Measurements from ENCODE around the gene RHBDF2.

DNA sequence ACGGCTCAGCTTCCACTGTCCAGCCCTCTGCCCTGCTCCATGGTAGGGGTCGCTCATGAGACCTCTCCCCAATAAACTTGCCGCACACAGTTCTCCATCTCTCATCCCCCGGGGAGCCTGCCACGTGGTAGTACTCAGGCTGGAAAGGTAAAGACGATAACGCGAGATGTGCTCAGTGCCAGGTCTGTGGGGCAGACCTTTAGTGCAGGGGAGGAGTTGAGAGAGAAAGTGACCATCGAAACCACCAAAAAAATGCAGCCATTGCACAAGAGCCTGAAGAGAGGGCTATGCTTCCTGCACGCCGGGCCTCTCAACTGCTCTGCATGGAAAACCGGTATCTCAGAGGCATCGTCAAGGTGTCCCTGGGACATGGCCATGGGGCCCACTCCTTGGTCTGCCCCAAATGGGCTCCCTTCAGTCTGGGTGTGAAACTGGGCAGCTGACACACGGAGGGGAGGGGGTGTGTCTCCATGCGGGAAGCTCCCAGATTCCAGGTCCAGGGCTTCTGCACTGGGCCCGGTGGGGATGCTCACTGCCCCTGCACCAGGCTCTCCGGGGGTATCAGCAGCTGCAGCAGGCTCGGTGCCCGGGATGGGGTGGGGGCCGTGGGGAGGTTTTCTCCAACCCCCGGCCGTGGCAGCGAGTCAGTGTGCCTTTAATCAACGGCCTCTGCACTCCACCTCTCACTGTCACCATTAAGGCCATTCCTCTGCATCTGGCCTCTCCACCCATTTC lies 38.5 kb downstream of the RHBDF2 start:
- no peak for TF ChIP-seq EZH2 (IDR thresholded peaks at IDR 0.05; ENCODE audit: borderline replicate concordance)
- TF ChIP-seq, protein P1, sequence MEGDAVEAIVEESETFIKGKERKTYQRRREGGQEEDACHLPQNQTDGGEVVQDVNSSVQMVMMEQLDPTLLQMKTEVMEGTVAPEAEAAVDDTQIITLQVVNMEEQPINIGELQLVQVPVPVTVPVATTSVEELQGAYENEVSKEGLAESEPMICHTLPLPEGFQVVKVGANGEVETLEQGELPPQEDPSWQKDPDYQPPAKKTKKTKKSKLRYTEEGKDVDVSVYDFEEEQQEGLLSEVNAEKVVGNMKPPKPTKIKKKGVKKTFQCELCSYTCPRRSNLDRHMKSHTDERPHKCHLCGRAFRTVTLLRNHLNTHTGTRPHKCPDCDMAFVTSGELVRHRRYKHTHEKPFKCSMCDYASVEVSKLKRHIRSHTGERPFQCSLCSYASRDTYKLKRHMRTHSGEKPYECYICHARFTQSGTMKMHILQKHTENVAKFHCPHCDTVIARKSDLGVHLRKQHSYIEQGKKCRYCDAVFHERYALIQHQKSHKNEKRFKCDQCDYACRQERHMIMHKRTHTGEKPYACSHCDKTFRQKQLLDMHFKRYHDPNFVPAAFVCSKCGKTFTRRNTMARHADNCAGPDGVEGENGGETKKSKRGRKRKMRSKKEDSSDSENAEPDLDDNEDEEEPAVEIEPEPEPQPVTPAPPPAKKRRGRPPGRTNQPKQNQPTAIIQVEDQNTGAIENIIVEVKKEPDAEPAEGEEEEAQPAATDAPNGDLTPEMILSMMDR (IDR thresholded peaks at IDR 0.05; ENCODE audit: poor library complexity) = no peak
